ENCODE data around the gene EEF2KMT. TPM values are rescaled to one million over a fixed set of nuclear protein-coding genes. Genes with fewer than 3 reads are reported as not detected.

EEF2KMT gene
- total RNA-seq, 1 experiment from 2014 or later, result 10.4 TPM

DNA sequence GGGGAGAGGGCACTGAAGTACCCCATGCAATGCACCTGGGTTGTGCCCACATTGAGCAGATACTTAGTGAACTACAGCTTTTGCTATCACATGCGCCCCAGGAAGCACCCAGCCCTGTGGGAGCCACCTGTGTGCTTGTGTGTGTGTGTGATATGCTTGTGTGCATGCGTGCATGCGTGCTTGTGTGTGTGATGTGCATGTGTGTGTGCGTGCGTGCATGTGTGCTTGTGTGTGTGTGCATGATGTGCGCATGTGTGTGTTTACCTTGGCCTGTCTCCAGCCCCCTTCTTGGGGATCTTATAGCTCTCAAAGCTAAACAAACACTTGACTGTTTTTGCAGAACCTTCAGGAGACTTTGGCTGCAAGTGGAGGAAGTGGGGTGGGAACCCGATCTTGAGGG lies 32.7 kb downstream of the EEF2KMT start:
- Histone ChIP-seq H3K9me2 (ENCODE audit: insufficient read depth) (no peaks in the 10 kb centered on the region), H4K20me1 (ENCODE audit: insufficient read depth) (no peaks in the 10 kb centered on the region; the same call in 1 of the 2 replicates), H3K4me3 (no peak overlapping the region), H3K27ac (no peak overlapping the region), H3K4me2 (no peak overlapping the region), H3K4me1 (replicated peaks; ENCODE audit: insufficient read depth) (no peaks in the 10 kb centered on the region), H3K36me3 (ENCODE audit: low read depth) (no peaks in the 10 kb centered on the region), H3K27me3 (ENCODE audit: insufficient read depth, low read depth) (peaks cover 55% of the 10 kb centered on the region), H3K9me3 (ENCODE audit: insufficient read depth, low read depth) (no peaks in the 10 kb centered on the region), H2AFZ (no peak overlapping the region), H3K79me2 (ENCODE audit: low read depth) (no peaks in the 10 kb centered on the region), H3F3A (ENCODE audit: insufficient read depth, low read depth) (no peaks in the 10 kb centered on the region; the same call in 1 of the 2 replicates)
- POLR2A ChIA-PET (ENCODE audit: unreplicated experiment), result no interaction called here
- intact Hi-C loops (cut with micrococcal nuclease; ENCODE audit: unreplicated experiment), result no loop called here
- CTCF ChIA-PET, result no interaction called here
- BruUV-seq (replicated peaks), result no TSS peak
- no peak for TF ChIP-seq EZH2 (IDR thresholded peaks at IDR 0.05; ENCODE audit: low read depth)
- TF ChIP-seq, protein P1, sequence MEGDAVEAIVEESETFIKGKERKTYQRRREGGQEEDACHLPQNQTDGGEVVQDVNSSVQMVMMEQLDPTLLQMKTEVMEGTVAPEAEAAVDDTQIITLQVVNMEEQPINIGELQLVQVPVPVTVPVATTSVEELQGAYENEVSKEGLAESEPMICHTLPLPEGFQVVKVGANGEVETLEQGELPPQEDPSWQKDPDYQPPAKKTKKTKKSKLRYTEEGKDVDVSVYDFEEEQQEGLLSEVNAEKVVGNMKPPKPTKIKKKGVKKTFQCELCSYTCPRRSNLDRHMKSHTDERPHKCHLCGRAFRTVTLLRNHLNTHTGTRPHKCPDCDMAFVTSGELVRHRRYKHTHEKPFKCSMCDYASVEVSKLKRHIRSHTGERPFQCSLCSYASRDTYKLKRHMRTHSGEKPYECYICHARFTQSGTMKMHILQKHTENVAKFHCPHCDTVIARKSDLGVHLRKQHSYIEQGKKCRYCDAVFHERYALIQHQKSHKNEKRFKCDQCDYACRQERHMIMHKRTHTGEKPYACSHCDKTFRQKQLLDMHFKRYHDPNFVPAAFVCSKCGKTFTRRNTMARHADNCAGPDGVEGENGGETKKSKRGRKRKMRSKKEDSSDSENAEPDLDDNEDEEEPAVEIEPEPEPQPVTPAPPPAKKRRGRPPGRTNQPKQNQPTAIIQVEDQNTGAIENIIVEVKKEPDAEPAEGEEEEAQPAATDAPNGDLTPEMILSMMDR (conservative IDR thresholded peaks at IDR 0.05), result no peak
- no peak for DNase-seq

DNA sequence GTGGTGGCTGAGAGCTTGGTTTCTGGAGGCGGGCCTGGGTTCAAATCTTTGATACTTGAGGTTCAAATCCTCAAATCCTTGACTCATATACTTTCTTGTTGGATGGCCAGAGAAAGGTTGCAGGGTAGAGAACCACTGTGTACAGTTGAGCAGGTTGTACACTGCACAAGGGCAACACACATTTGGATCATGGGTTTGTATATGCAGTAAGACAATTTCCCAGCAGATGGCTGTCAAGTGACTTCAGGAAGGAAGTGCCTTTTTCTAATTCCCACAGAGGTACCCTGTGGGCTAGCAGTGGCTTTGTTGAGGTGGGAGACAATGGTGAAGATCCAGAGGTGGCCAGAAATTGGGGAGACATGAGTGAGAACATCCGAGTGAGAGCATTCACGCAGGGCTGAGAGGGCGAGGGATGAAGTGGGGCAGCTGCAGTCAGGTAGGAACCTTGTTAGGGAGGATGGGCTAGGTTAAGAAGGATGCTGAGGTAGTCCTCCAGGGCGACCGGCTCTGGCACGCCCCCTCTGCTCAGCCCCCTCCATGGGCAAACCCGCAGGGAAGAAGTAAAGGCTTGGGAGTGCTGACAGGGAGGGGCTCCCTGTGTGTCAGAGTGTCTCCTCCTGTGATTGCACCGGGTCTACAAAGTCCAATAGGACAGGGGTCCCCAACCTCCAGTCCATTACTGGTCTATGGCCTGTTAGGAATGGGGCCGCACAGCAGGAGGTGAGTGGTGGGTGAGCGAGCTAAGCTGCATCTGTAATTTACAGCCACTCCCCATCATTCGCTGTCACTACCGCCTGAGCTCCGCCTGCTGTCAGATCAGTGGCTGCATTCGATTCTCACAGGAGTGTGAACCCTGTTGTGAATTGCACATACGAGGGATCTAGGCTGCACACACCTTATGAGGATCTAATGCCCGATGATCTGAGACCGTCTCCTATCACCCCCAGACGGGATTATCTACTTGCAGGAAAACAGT lies 34.5 kb downstream of the EEF2KMT start:
- intact Hi-C loops (cut with micrococcal nuclease; ENCODE audit: unreplicated experiment), result loop anchor here (1.0 kb wide), 1 partner anchor 35 kb away; no protein-coding TSS in a partner anchor
- no peaks in the 10 kb centered on the region for H3K9me2 ChIP-seq (ENCODE audit: insufficient read depth)
- no peak overlapping the region for H2AFZ ChIP-seq
- H3K27me3 ChIP-seq (ENCODE audit: insufficient read depth, low read depth), result peaks cover 55% of the 10 kb centered on the region
- no peaks in the 10 kb centered on the region; the same call in 1 of the 2 replicates for H4K20me1 ChIP-seq (ENCODE audit: insufficient read depth)
- no peaks in the 10 kb centered on the region for H3K36me3 ChIP-seq (ENCODE audit: low read depth)
- DNase-seq, result no peak
- no peaks in the 10 kb centered on the region; the same call in 1 of the 2 replicates for H3F3A ChIP-seq (ENCODE audit: insufficient read depth, low read depth)
- no peaks in the 10 kb centered on the region for H3K4me1 ChIP-seq (replicated peaks; ENCODE audit: insufficient read depth)
- no peak overlapping the region for H3K4me3 ChIP-seq
- ChIA-PET CTCF (no interaction called here), POLR2A (ENCODE audit: unreplicated experiment) (no interaction called here)
- H3K79me2 ChIP-seq (ENCODE audit: low read depth), result no peaks in the 10 kb centered on the region
- no peaks in the 10 kb centered on the region for H3K9me3 ChIP-seq (ENCODE audit: insufficient read depth, low read depth)
- H3K4me2 ChIP-seq, result no peak overlapping the region
- BruUV-seq (replicated peaks), result no TSS peak
- TF ChIP-seq EZH2 (IDR thresholded peaks at IDR 0.05; ENCODE audit: low read depth), result no peak
- TF ChIP-seq, protein P1 (conservative IDR thresholded peaks at IDR 0.05), result no peak
- no peak overlapping the region for H3K27ac ChIP-seq

GRCh38 chr16:5062051-5062450 lies 35.5 kb downstream of the EEF2KMT start:
- H2AFZ ChIP-seq, result no peak overlapping the region
- TF ChIP-seq, protein P1 (conservative IDR thresholded peaks at IDR 0.05), result no peak
- no peak for TF ChIP-seq EZH2 (IDR thresholded peaks at IDR 0.05; ENCODE audit: low read depth)
- no peaks in the 10 kb centered on the region; the same call in 1 of the 2 replicates for H4K20me1 ChIP-seq (ENCODE audit: insufficient read depth)
- no TSS peak for BruUV-seq (replicated peaks)
- H3K27me3 ChIP-seq (ENCODE audit: insufficient read depth, low read depth), result peaks cover 50% of the 10 kb centered on the region
- no peak overlapping the region for H3K4me2 ChIP-seq
- intact Hi-C loops (cut with micrococcal nuclease; ENCODE audit: unreplicated experiment), result loop anchor here (1.0 kb wide), 1 partner anchor 34 kb away; no protein-coding TSS in a partner anchor
- H3K4me1 ChIP-seq (replicated peaks; ENCODE audit: insufficient read depth), result no peaks in the 10 kb centered on the region
- no peak overlapping the region for H3K4me3 ChIP-seq
- ChIA-PET POLR2A (ENCODE audit: unreplicated experiment) (no interaction called here), CTCF (no interaction called here)
- H3K36me3 ChIP-seq (ENCODE audit: low read depth), result no peaks in the 10 kb centered on the region
- H3K9me3 ChIP-seq (ENCODE audit: insufficient read depth, low read depth), result no peaks in the 10 kb centered on the region
- H3K79me2 ChIP-seq (ENCODE audit: low read depth), result no peaks in the 10 kb centered on the region
- no peak overlapping the region for H3K27ac ChIP-seq
- DNase-seq, result no peak
- H3F3A ChIP-seq (ENCODE audit: insufficient read depth, low read depth), result no peaks in the 10 kb centered on the region
- no peaks in the 10 kb centered on the region for H3K9me2 ChIP-seq (ENCODE audit: insufficient read depth)
